ENCODE data around the gene FPR1. TPM values are rescaled to one million over a fixed set of nuclear protein-coding genes. Genes with fewer than 3 reads are reported as not detected.

The FPR1 gene
- total and polyA plus RNA-seq, 2 of the 4 experiments (the other 2 are of a cell fraction), result not detected

- Histone ChIP-seq H3K9me3 (ENCODE audit: control insufficient read depth, insufficient read depth, low read length) (no peaks in the 10 kb centered on the region), H3K56ac (ENCODE audit: extremely low read depth, insufficient read depth, low read length) (no peak overlapping the region), H3K18ac (ENCODE audit: low read depth, low read length) (no peak overlapping the region), H2AK9ac (replicated peaks; ENCODE audit: low read depth, low read length, poor library complexity) (no peak overlapping the region), H4K8ac (ENCODE audit: low read depth in 2 of 2, low read length in 2 of 2) (no peak overlapping the region), H2AK5ac (ENCODE audit: low read depth, low read length) (no peak overlapping the region), H3K14ac (replicated peaks; ENCODE audit: low read depth, low read length) (no peak overlapping the region), H2AFZ (replicated peaks; ENCODE audit: low read length, poor library complexity) (no peak overlapping the region), H2BK120ac (ENCODE audit: low read depth, low read length) (no peak overlapping the region), H2BK20ac (ENCODE audit: low read depth, low read length) (no peak overlapping the region), H3K27me3 (ENCODE audit: control insufficient read depth, insufficient read depth, low read length) (no peaks in the 10 kb centered on the region), H3K23ac (ENCODE audit: low read depth, low read length) (no peak overlapping the region), H2BK5ac (ENCODE audit: low read depth, low read length, poor library complexity, severe bottlenecking) (no peak overlapping the region), H3K79me1 (ENCODE audit: low read depth in 1 of 2, low read length in 2 of 2) (peaks cover 33 to 76% of the 10 kb centered on the region in 2 experiments), H3K27ac (ENCODE audit: insufficient read depth, low read length) (no peak overlapping the region), H3K9me1 (ENCODE audit: insufficient read depth, low read length) (peaks cover 19% of the 10 kb centered on the region), H3K36me3 (ENCODE audit: control insufficient read depth, insufficient read depth, low read length) (peaks cover 81% of the 10 kb centered on the region), H4K5ac (ENCODE audit: low read depth, low read length) (no peak overlapping the region), H4K20me1 (ENCODE audit: insufficient read depth, low read length) (peaks cover 69% of the 10 kb centered on the region), H3K4ac (ENCODE audit: low read depth, low read length) (no peak overlapping the region), H3K4me1 (ENCODE audit: control insufficient read depth, insufficient read depth, low read length) (no peaks in the 10 kb centered on the region), H4K91ac (ENCODE audit: insufficient read depth, low read depth, low read length) (no peak overlapping the region), H2BK15ac (ENCODE audit: low read depth, low read length) (no peak overlapping the region), H3K4me3 (ENCODE audit: insufficient read depth, low read depth, low read length) (no peak overlapping the region), H3K9ac (ENCODE audit: low read depth, low read length) (no peak overlapping the region), H3K4me2 (ENCODE audit: low read depth, low read length) (no peak overlapping the region)
- TF ChIP-seq ELK1 (IDR thresholded peaks at IDR 0.05; ENCODE audit: borderline replicate concordance, low read depth, low read length) (no peak), BHLHE40 (IDR thresholded peaks at IDR 0.05; ENCODE audit: low read depth, low read length) (no peak), NFE2L2 (IDR thresholded peaks at IDR 0.05; ENCODE audit: low read depth, low read length) (no peak), MAZ (IDR thresholded peaks at IDR 0.05; ENCODE audit: borderline replicate concordance, low read depth, low read length) (no peak), POLR2A (IDR thresholded peaks at IDR 0.05; ENCODE audit: low read depth, low read length) (no peak), RFX5 (IDR thresholded peaks at IDR 0.05; ENCODE audit: low read depth, low read length) (no peak), CEBPB (IDR thresholded peaks at IDR 0.05; ENCODE audit: low read depth, low read length) (no peak)
- DNase-seq (no peak), ATAC-seq (ENCODE audit: low read depth) (no peak)
- no CpG with 5 or more reads among the region's 5 CpGs for WGBS, 2 experiments (ENCODE audit: extremely low coverage in 2 of 2, insufficient read length in 1 of 2)
- intact Hi-C loops (cut with micrococcal nuclease) (no loop called here), in situ Hi-C loops (cut with MboI; ENCODE audit: low sequenced_read_pairs) (no loop called here), dilution Hi-C loops (cut with HindIII; ENCODE audit: low sequenced_read_pairs, unreplicated experiment) (no loop called here)
- ChIA-PET POLR2A (ENCODE audit: unreplicated experiment) (no interaction called here), CTCF (no interaction called here)
- no TSS peak for BruUV-seq (replicated peaks)
Observed at GRCh38 chr19:51699170-51699569, 52.5 kb downstream of the FPR1 start.
